ENCODE results near the gene CAPS2. TPM values are rescaled to one million over a fixed set of nuclear protein-coding genes. Genes with fewer than 3 reads are reported as not detected.
"Not testable (repeated sequence)": the region's sequence is repeated elsewhere in the genome, so short reads cannot be mapped to it uniquely, and the experiment has no call there.

CAPS2 gene
- 2.3 and 2.6 TPM in 2 replicates for total RNA-seq

- intact Hi-C loops (cut with micrococcal nuclease), result loop anchor here (5.0 to 10.0 kb wide), 3 partner anchors 702 to 1735 kb away; partner anchors contain the start of genes E2F7 and PHLDA1
Measured at GRCh38 chr12:75329918-75330826, at the start of gene CAPS2. Gene CAPS2 (minus strand): TSS chr12:75330324. CDS start chr12:75326498, 3,826 bp downstream.

- intact Hi-C loops (cut with micrococcal nuclease), result no loop called here
Measured at GRCh38 chr12:75378354-75378753, 48.2 kb upstream of the CAPS2 start.

- intact Hi-C loops (cut with micrococcal nuclease), result no loop called here
Measured at GRCh38 chr12:75374971-75375370, 44.8 kb upstream of the CAPS2 start.

- intact Hi-C loops (cut with micrococcal nuclease), result no loop called here
Measured at GRCh38 chr12:75366629-75367028, 36.5 kb upstream of the CAPS2 start.

GRCh38 chr12:75364919-75365318 lies 34.8 kb upstream of the CAPS2 start:
- intact Hi-C loops (cut with micrococcal nuclease), result no loop called here

- intact Hi-C loops (cut with micrococcal nuclease), result no loop called here
Measured at GRCh38 chr12:75361408-75361807, 31.3 kb upstream of the CAPS2 start.

GRCh38 chr12:75360920-75361319 lies 30.8 kb upstream of the CAPS2 start:
- intact Hi-C loops (cut with micrococcal nuclease), result no loop called here

GRCh38 chr12:75354011-75354410 lies 23.9 kb upstream of the CAPS2 start:
- intact Hi-C loops (cut with micrococcal nuclease), result no loop called here

- intact Hi-C loops (cut with micrococcal nuclease), result no loop called here
Measured at GRCh38 chr12:75350413-75350812, 20.3 kb upstream of the CAPS2 start.

GRCh38 chr12:75349946-75350345 lies 19.8 kb upstream of the CAPS2 start:
- intact Hi-C loops (cut with micrococcal nuclease), result no loop called here

- intact Hi-C loops (cut with micrococcal nuclease), result not testable (repeated sequence)
Measured at GRCh38 chr12:75346215-75346614, 16.1 kb upstream of the CAPS2 start.

- intact Hi-C loops (cut with micrococcal nuclease), result no loop called here
Measured at GRCh38 chr12:75345531-75345930, 15.4 kb upstream of the CAPS2 start.

- intact Hi-C loops (cut with micrococcal nuclease), result no loop called here
Measured at GRCh38 chr12:75341873-75342272, 11.7 kb upstream of the CAPS2 start.

GRCh38 chr12:75337905-75338304 lies 7.8 kb upstream of the CAPS2 start:
- intact Hi-C loops (cut with micrococcal nuclease), result loop anchor here (2.0 to 10.0 kb wide), 3 partner anchors 47 to 1727 kb away; partner anchors contain the start of gene E2F7

- intact Hi-C loops (cut with micrococcal nuclease), result loop anchor here (1.0 to 10.0 kb wide), 7 partner anchors 57 to 1730 kb away; partner anchors contain the start of genes E2F7, GLIPR1L2, KRR1 and PHLDA1
Measured at GRCh38 chr12:75334384-75335030, 4.4 kb upstream of the CAPS2 start, which contains the start of gene GLIPR1L1. Gene GLIPR1L1 (plus strand): TSS chr12:75334670. CDS start chr12:75334729, 59 bp downstream.

- intact Hi-C loops (cut with micrococcal nuclease), result no loop called here
Measured at GRCh38 chr12:75327642-75328041, 2.5 kb downstream of the CAPS2 start.

GRCh38 chr12:75323663-75324062 lies 6.5 kb downstream of the CAPS2 start:
- intact Hi-C loops (cut with micrococcal nuclease), result no loop called here

- intact Hi-C loops (cut with micrococcal nuclease), result no loop called here
Measured at GRCh38 chr12:75322464-75322863, 7.7 kb downstream of the CAPS2 start.

GRCh38 chr12:75317784-75318183 lies 12.3 kb downstream of the CAPS2 start:
- intact Hi-C loops (cut with micrococcal nuclease), result no loop called here

GRCh38 chr12:75315518-75315917 lies 14.6 kb downstream of the CAPS2 start:
- intact Hi-C loops (cut with micrococcal nuclease), result no loop called here

- intact Hi-C loops (cut with micrococcal nuclease), result no loop called here
Measured at GRCh38 chr12:75311369-75311768, 18.8 kb downstream of the CAPS2 start.

GRCh38 chr12:75308279-75308678 lies 21.8 kb downstream of the CAPS2 start:
- intact Hi-C loops (cut with micrococcal nuclease), result no loop called here

Measured in T-helper 2 cell treated with Interferon-gamma antibody and Interleukin-4, amounts not matched to agents 100 ng/mL and 5 ng/mL, for 36 hours (primary cell).